Stimulated activated naive B cell treated with anti-CD40 and anti-IgM and Interleukin-4, amounts not matched to agents 10 μg/mL and 1 μg/mL and 100 μg/mL, for 72 hours (primary cell): Measurements from ENCODE around the gene CLC.
A peak's percentile ranks its signal among the peaks of the same experiment; 100 is the strongest.
"Not testable (repeated sequence)": the region's sequence is repeated elsewhere in the genome, so short reads cannot be mapped to it uniquely, and the experiment has no call there.

Source experiments
- ATAC-seq, 2 donors: fragments of 150-1000 bp; cut with Tn5 transposase; replicated peaks; 2 replicates each; pipeline ENCODE4 v1.10.0; 2021; ENCODE audit warnings: moderate library complexity in 1 of 2
- DNase-seq: peaks from one replicate; pipeline ENCODE4 v3.0.0; 2021
- H3K27ac Mint-ChIP-seq: one replicate; pipeline ENCODE4 v1.8.0; 2022; ENCODE audit warnings: mild to moderate bottlenecking, mixed read lengths
- H3K27me3 Mint-ChIP-seq, 2 donors: one replicate each; pipeline ENCODE4 v1.8.0; 2022; ENCODE audit warnings: mixed read lengths in 2 of 2
- H3K36me3 Mint-ChIP-seq, 2 donors: one replicate each; pipeline ENCODE4 v1.8.0; 2022; ENCODE audit warnings: mixed read lengths in 2 of 2, mild to moderate bottlenecking in 1 of 2
- H3K4me1 Mint-ChIP-seq, 2 donors: one replicate each; pipeline ENCODE4 v1.8.0; 2022; ENCODE audit warnings: mixed read lengths in 2 of 2, mild to moderate bottlenecking in 1 of 2
- H3K4me3 Mint-ChIP-seq, 2 donors: one replicate each; pipeline ENCODE4 v1.8.0; 2022; ENCODE audit warnings: mild to moderate bottlenecking in 2 of 2, mixed read lengths in 2 of 2, moderate library complexity in 1 of 2
- H3K9me3 Mint-ChIP-seq, 2 donors: one replicate each; pipeline ENCODE4 v1.8.0; 2022; ENCODE audit warnings: mixed read lengths in 2 of 2, mild to moderate bottlenecking in 1 of 2

The CLC gene

GRCh38 chr19:39709026-39709872, 28.6 kb downstream of the CLC start:
- Mint-ChIP-seq H3K36me3 (no peaks in the 10 kb centered on the region), H3K4me1 (no peaks in the 10 kb centered on the region), H3K9me3 (peaks cover 0 to 4% of the 10 kb centered on the region in 2 donors), H3K27ac (no peak overlapping the region), H3K4me3 (no peak overlapping the region), H3K27me3 (peaks cover 23 to 27% of the 10 kb centered on the region in 2 donors)
- no peak for DNase-seq
- ATAC-seq = no peak

DNA sequence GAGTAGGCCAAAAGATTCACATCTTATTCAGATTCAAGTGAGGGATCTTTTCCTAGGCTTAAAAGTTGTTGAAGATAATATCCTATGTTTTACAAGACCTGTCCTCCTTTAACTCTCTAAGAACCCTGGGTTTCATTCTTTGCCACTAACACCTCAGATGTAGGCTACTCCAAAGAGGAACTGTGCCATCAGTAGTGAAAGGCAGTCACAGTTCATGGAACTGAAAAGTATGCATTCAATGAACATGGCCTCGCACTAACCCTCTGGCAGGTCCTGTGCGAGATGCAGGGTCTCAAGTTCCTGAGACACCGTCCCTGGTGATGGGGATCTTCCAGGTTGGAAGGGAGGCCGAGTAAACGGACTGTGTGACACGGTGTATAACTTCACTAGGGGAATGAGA, 29.2 kb downstream of the CLC start:
- peak; percentile 68 to 80 for ATAC-seq

DNA sequence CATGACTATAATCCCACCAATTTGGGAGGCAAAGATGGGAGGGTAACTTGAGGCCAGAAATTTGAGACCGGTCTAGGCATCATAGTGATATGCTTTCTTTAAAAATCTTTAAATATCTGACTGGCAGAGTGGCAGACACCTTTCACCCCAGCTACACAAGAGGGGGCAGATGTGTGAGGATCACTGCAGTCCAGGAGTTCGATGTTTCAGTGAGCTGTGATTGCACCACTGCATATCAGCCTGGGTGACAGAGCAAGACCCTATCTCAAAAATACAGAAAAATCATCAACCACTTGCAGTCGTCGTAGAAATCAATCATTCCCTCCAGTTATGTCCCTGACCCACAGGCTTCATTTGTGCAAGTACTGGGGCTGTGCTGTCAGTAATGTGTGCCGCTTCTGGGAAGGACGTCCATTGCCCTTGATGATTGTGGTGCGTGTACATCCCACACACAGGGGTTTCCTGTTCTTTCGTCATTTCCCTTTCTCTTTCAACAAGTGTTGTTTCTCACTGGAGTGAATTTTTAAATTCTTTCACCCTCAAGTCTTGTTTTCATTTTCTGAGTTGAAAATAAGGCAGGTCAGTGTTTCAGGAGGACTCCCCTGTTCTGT, 32.1 kb downstream of the CLC start:
- H3K4me1 Mint-ChIP-seq = no peaks in the 10 kb centered on the region
- DNase-seq (no peak), ATAC-seq (no peak)
- H3K27ac Mint-ChIP-seq = no peak overlapping the region
- peaks cover 19 to 25% of the 10 kb centered on the region in 2 donors for H3K27me3 Mint-ChIP-seq
- H3K36me3 Mint-ChIP-seq = no peaks in the 10 kb centered on the region
- no peak overlapping the region for H3K4me3 Mint-ChIP-seq
- H3K9me3 Mint-ChIP-seq = no peaks in the 10 kb centered on the region

More for the DNA sequence above, 29.2 kb downstream of the CLC start:
- DNase-seq = no peak
- Mint-ChIP-seq H3K36me3 (no peaks in the 10 kb centered on the region), H3K9me3 (peaks cover 0 to 1% of the 10 kb centered on the region in 2 donors), H3K27ac (no peak overlapping the region), H3K4me3 (no peak overlapping the region), H3K27me3 (peaks cover 17 to 23% of the 10 kb centered on the region in 2 donors), H3K4me1 (no peaks in the 10 kb centered on the region)

DNA sequence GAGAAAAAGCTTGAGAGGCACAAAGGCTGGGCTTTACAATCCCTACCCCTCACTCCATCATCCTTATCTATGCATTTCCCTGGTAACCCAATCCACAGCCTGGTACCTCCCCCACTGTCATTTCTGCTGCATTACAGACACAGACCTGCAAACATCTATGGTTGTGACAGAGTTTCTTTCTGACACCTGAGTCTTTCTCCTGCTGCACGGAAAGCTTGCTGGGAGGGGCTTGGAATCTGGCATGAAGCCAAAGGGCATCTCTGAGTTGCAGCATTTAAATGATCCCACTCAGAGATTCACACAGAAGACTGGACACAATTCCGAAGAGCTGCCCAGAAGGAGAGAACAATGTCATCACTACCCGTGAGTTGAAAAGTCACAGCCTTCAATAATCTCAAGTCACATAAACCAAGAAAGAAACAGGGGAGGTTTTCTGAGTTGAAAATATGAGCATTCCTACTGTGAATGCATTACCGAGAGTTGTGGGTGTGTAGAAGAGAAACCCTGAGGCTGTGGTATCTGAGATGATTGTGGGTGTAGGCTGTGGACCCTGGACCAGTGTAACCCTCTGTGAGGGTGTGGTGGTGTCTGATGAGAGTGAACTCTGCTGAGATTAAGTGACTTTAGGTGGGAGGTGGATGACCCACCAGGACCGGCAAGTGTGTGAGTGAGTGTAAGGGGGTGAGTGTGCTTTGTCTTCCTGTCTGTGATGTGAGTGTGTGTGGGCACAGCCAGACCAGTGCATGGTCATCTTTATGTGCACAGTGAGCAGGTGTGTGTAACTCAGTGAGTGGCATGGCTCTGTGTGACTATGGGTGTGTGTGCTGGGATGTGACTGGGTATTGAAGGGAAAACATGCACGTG, 33.4 kb downstream of the CLC start, which contains the start of gene LGALS14:
Gene LGALS14, plus strand, starts transcription at position 301 of the 864 bp plus-strand sequence. Its CDS starts 48 bp downstream, at position 349.
- no peaks in the 10 kb centered on the region for H3K9me3 Mint-ChIP-seq
- no peaks in the 10 kb centered on the region for H3K4me1 Mint-ChIP-seq
- DNase-seq (no peak), ATAC-seq (no peak)
- H3K4me3 Mint-ChIP-seq = no peak within 1 kb of the TSS
- H3K36me3 Mint-ChIP-seq = no peaks in the 10 kb centered on the region
- H3K27me3 Mint-ChIP-seq = peaks cover 25 to 26% of the 10 kb centered on the region in 2 donors
- H3K27ac Mint-ChIP-seq = no peak within 1 kb of the TSS

GRCh38 chr19:39701291-39701690, 36.5 kb downstream of the CLC start:
- no peaks in the 10 kb centered on the region for H3K9me3 Mint-ChIP-seq
- no peaks in the 10 kb centered on the region for H3K4me1 Mint-ChIP-seq
- no peak overlapping the region for H3K4me3 Mint-ChIP-seq
- DNase-seq (no peak), ATAC-seq (peak in 1 of 2 donors; percentile 21)
- no peaks in the 10 kb centered on the region for H3K36me3 Mint-ChIP-seq
- no peak overlapping the region for H3K27ac Mint-ChIP-seq
- H3K27me3 Mint-ChIP-seq = peaks cover 29 to 35% of the 10 kb centered on the region in 2 donors

- H3K4me1 Mint-ChIP-seq = no peaks in the 10 kb centered on the region
- no peak overlapping the region for H3K27ac Mint-ChIP-seq
- no peaks in the 10 kb centered on the region for H3K36me3 Mint-ChIP-seq
- DNase-seq (no peak), ATAC-seq (no peak)
- H3K27me3 Mint-ChIP-seq = peaks cover 31 to 34% of the 10 kb centered on the region in 2 donors
- no peak overlapping the region for H3K4me3 Mint-ChIP-seq
- no peaks in the 10 kb centered on the region for H3K9me3 Mint-ChIP-seq
These were observed 39.3 kb downstream of the CLC start for GRCh38 chr19:39698535-39698934.

DNA sequence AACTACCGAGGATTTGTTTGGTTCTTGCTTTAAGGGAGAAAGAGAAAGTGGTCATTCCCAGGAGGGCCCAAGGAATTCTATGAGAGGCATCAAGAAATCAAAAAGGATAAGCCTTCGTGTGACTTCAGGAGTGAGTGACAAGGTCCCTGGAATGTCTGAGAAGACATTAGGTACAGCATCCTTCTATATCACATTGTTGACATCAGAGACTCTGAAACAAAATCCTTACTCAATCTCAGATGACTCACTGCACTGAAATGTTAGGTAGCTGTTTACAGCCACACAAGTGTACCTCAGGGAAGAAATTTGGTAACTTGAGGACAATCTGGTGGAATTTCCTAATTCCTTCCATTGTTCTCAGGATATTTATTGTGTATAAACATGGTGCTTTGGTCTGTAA, 41.4 kb downstream of the CLC start:
- ATAC-seq = no peak
- Mint-ChIP-seq H3K4me3 (no peak overlapping the region), H3K4me1 (no peaks in the 10 kb centered on the region), H3K27ac (no peak overlapping the region), H3K27me3 (peaks cover 32 to 49% of the 10 kb centered on the region in 2 donors), H3K36me3 (no peaks in the 10 kb centered on the region), H3K9me3 (no peaks in the 10 kb centered on the region)
- no peak for DNase-seq

DNA sequence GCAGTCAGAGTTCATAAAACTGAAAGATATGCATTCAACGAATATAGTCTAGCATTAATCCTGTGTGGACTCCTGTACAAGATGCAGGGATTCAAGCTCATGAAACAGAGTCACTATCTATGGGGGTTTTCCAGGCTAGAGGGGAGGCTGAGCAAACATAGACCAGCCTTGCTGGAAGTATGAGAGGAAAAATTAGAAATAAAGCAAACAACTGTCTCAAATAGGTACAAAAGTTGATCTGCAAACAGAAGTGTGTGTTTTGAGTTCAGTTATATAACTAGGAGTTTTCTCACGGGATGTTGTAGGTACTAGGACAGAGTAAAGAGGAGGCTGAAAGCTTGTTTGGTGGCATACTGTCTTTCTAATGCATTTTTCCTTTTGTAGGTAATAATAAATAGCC, 42.1 kb downstream of the CLC start:
- H3K27me3 Mint-ChIP-seq = peaks cover 34 to 49% of the 10 kb centered on the region in 2 donors

DNA sequence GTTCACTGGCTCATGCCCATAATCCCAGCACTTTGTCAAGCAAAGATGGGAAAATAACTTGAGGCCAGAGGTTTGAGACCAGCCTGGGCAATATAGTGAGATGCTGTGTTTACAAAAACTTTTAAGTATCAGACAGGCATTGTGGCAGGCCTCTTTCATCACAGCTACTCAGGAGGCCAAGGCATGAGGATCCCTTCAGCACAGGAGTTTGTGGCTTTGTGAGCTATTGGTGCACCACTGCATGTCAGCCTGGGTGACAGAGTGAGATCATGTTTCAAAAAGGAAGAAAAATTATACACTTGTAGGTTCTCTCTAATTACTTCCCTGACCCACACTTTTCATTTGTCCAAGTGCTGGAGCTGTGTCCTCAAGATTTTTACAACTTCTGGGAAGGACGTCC, 45.0 kb downstream of the CLC start:
- Mint-ChIP-seq H3K4me3 (no peak overlapping the region), H3K36me3 (no peaks in the 10 kb centered on the region), H3K4me1 (peaks cover 0 to 4% of the 10 kb centered on the region in 2 donors), H3K27ac (no peak overlapping the region), H3K9me3 (peaks cover 0 to 1% of the 10 kb centered on the region in 2 donors), H3K27me3 (peaks cover 40 to 44% of the 10 kb centered on the region in 2 donors)
- DNase-seq (no peak), ATAC-seq (no peak)

More for the DNA sequence above, 42.1 kb downstream of the CLC start:
- no peak for DNase-seq
- Mint-ChIP-seq H3K4me1 (no peaks in the 10 kb centered on the region), H3K9me3 (no peaks in the 10 kb centered on the region), H3K4me3 (no peak overlapping the region), H3K27ac (no peak overlapping the region), H3K36me3 (no peaks in the 10 kb centered on the region)
- no peak for ATAC-seq

GRCh38 chr19:39692166-39692565, 45.7 kb downstream of the CLC start:
- no peak for DNase-seq
- Mint-ChIP-seq H3K4me3 (no peak overlapping the region), H3K4me1 (peaks cover 0 to 4% of the 10 kb centered on the region in 2 donors), H3K27ac (no peak overlapping the region), H3K36me3 (no peaks in the 10 kb centered on the region), H3K27me3 (peaks cover 38% of the 10 kb centered on the region in 2 donors), H3K9me3 (peaks cover 0 to 1% of the 10 kb centered on the region in 2 donors)
- ATAC-seq = no peak

DNA sequence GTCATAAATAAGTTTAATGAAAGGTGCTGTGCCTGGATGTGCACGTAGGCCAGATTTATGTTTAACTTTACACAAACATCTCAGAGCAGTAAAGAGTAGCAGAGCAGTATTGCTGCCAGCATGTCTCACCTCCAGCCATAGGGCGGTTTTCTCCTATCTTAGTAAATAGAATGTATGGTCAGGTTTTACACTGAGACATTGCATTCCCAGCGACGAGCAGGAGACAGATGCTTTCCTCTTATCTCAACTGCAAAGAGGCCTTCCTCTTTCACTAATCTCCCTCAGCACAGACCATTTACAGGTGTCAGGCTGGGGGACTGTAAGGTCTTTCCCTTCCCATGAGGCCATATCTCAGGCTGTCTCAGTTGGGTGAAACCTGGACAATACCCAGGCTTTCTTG, 49.2 kb downstream of the CLC start:
- not testable (repeated sequence) for H3K4me3 Mint-ChIP-seq, H3K27ac Mint-ChIP-seq, ATAC-seq, H3K36me3 Mint-ChIP-seq, H3K4me1 Mint-ChIP-seq, DNase-seq, H3K9me3 Mint-ChIP-seq
- peaks cover 32 to 50% of the 10 kb centered on the region in 2 donors for H3K27me3 Mint-ChIP-seq

GRCh38 chr19:39686739-39687138, 51.1 kb downstream of the CLC start:
- Mint-ChIP-seq H3K36me3 (no peaks in the 10 kb centered on the region), H3K4me1 (peaks cover 0 to 4% of the 10 kb centered on the region in 2 donors), H3K4me3 (no peak overlapping the region), H3K27me3 (peaks cover 24 to 35% of the 10 kb centered on the region in 2 donors), H3K27ac (no peak overlapping the region), H3K9me3 (peaks cover 0 to 1% of the 10 kb centered on the region in 2 donors)
- ATAC-seq = no peak
- no peak for DNase-seq

DNA sequence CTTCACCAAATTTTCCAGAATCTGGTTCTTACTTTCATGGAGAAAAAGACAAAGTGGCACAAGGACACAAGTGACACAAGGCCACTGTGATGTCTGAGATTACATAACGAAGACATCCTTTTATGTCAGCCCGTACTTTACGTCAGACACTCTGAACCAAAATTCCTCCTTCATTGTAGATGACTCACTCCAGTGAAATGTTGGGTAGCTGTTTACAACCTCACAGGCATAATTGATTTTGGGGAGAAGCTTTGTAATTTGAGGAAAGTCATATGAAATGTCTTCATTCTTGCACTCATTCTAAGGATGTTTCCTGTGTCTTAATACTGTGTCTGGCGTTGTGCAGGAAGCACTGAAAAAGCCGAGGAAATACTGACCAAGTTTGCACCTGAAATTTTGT, 53.6 kb downstream of the CLC start:
- H3K27ac Mint-ChIP-seq = no peak overlapping the region
- peaks cover 32% of the 10 kb centered on the region in 2 donors for H3K27me3 Mint-ChIP-seq
- ATAC-seq (no peak), DNase-seq (no peak)
- no peak overlapping the region for H3K4me3 Mint-ChIP-seq
- no peaks in the 10 kb centered on the region for H3K36me3 Mint-ChIP-seq
- no peaks in the 10 kb centered on the region for H3K9me3 Mint-ChIP-seq
- H3K4me1 Mint-ChIP-seq = peaks cover 0 to 4% of the 10 kb centered on the region in 2 donors

- Mint-ChIP-seq H3K4me3 (no peak overlapping the region), H3K4me1 (peaks cover 0 to 3% of the 10 kb centered on the region in 2 donors), H3K36me3 (no peaks in the 10 kb centered on the region), H3K27ac (no peak overlapping the region), H3K27me3 (peaks cover 28 to 33% of the 10 kb centered on the region in 2 donors), H3K9me3 (no peaks in the 10 kb centered on the region)
- ATAC-seq = no peak
- DNase-seq = no peak
These were observed 56.4 kb downstream of the CLC start for GRCh38 chr19:39681416-39681815.
